NCI-H1694 treated with DMSO at 0.1 percent for 48 hours (cell line): ENCODE results near the gene CTNNA2.

Source experiments
- DNase-seq: peaks from one replicate; lab custom pipeline; 2025; lab: John Stamatoyannopoulos, UW

Gene CTNNA2

GRCh38 chr2:79612999-79613398 lies 100.1 kb downstream of the CTNNA2 start:
- no peak for DNase-seq

GRCh38 chr2:79619442-79619841 lies 106.6 kb downstream of the CTNNA2 start:
- DNase-seq, result no peak

GRCh38 chr2:79619976-79620375 lies 107.1 kb downstream of the CTNNA2 start:
- DNase-seq, result no peak

- no peak for DNase-seq
Observed at GRCh38 chr2:79620679-79621078, 107.8 kb downstream of the CTNNA2 start.

GRCh38 chr2:79621252-79621651 lies 108.4 kb downstream of the CTNNA2 start:
- DNase-seq, result no peak

- DNase-seq, result no peak
Observed at GRCh38 chr2:79621755-79622154, 108.9 kb downstream of the CTNNA2 start.

GRCh38 chr2:79622508-79622907 lies 109.7 kb downstream of the CTNNA2 start:
- no peak for DNase-seq

- DNase-seq, result no peak
Observed at GRCh38 chr2:79627237-79627636, 114.4 kb downstream of the CTNNA2 start.

GRCh38 chr2:79630060-79630459 lies 117.2 kb downstream of the CTNNA2 start:
- no peak for DNase-seq

GRCh38 chr2:79630972-79631557 lies 118.2 kb downstream of the CTNNA2 start:
- no peak for DNase-seq

GRCh38 chr2:79638410-79638809 lies 125.6 kb downstream of the CTNNA2 start:
- DNase-seq, result no peak

GRCh38 chr2:79638954-79639353 lies 126.1 kb downstream of the CTNNA2 start:
- DNase-seq, result no peak

GRCh38 chr2:79640001-79640400 lies 127.2 kb downstream of the CTNNA2 start:
- no peak for DNase-seq

GRCh38 chr2:79649531-79649930 lies 136.7 kb downstream of the CTNNA2 start:
- no peak for DNase-seq

- no peak for DNase-seq
Observed at GRCh38 chr2:79660557-79660956, 147.7 kb downstream of the CTNNA2 start.

- DNase-seq, result no peak
Observed at GRCh38 chr2:79665091-79665490, 152.2 kb downstream of the CTNNA2 start.

- DNase-seq, result no peak
Observed at GRCh38 chr2:79666430-79666829, 153.6 kb downstream of the CTNNA2 start.

- no peak for DNase-seq
Observed at GRCh38 chr2:79669714-79670113, 156.9 kb downstream of the CTNNA2 start.

- DNase-seq, result no peak
Observed at GRCh38 chr2:79670198-79670597, 157.3 kb downstream of the CTNNA2 start.

- DNase-seq, result no peak
Observed at GRCh38 chr2:79686884-79687283, 174.0 kb downstream of the CTNNA2 start.

- DNase-seq, result no peak
Observed at GRCh38 chr2:79695248-79695647, 182.4 kb downstream of the CTNNA2 start.

- no peak for DNase-seq
Observed at GRCh38 chr2:79697200-79697599, 184.3 kb downstream of the CTNNA2 start.

GRCh38 chr2:79700651-79701050 lies 187.8 kb downstream of the CTNNA2 start:
- no peak for DNase-seq

- no peak for DNase-seq
Observed at GRCh38 chr2:79702905-79703304, 190.1 kb downstream of the CTNNA2 start.

GRCh38 chr2:79711098-79711497 lies 198.2 kb downstream of the CTNNA2 start:
- DNase-seq, result no peak
